Gastrocnemius medialis (tissue), 4 donors: Measurements from ENCODE around the gene AKAP12. TPM values are rescaled to one million over a fixed set of nuclear protein-coding genes. Genes with fewer than 3 reads are reported as not detected.
"Not testable (repeated sequence)": the region's sequence is repeated elsewhere in the genome, so short reads cannot be mapped to it uniquely, and the experiment has no call there.

Experiments used
- ATAC-seq, 2 donors: fragments of 150-250 bp; one replicate each; pipeline ENCODE4 v1.9.1; 2016
- DNase-seq, 2 donors: peaks; one replicate each; pipeline ENCODE4 v3.0.0-alpha.2; 2019
- H3K27ac ChIP-seq, 4 donors: fragments of 200-600 bp; sonication (generic); 1 replicate in 1 of 4; 2 replicates in 3 of 4; pipeline ENCODE4 v1.5.1; 2016 to 2018; ENCODE audit warnings: mild to moderate bottlenecking in 2 of 4, moderate library complexity in 1 of 4
- H3K27me3 ChIP-seq, 3 donors: fragments of 200-600 bp; sonication (generic) in 2 of 3; 1 replicate in 1 of 3; 2 replicates in 2 of 3; pipeline versions ENCODE4 v1.5.1 to v1.6.0; 2016 to 2019; ENCODE audit warnings: mild to moderate bottlenecking in 1 of 3, moderate library complexity in 1 of 3
- H3K36me3 ChIP-seq, 2 donors: fragments of 200-600 bp; sonication (generic) in 1 of 2; one replicate each; pipeline ENCODE4 v1.5.1; 2017 to 2018
- H3K4me1 ChIP-seq, 2 donors: fragments of 200-600 bp; sonication (generic) in 1 of 2; one replicate each; pipeline ENCODE4 v1.5.1; 2016 to 2017; ENCODE audit warnings: mild to moderate bottlenecking in 2 of 2
- H3K4me3 ChIP-seq, 4 donors: fragments of 200-600 bp; sonication (generic) in 3 of 4; 1 replicate in 1 of 4; 2 replicates in 3 of 4; pipeline ENCODE4 v1.5.1; 2016 to 2019; ENCODE audit warnings: mild to moderate bottlenecking in 2 of 4
- H3K9me3 ChIP-seq, 3 donors: fragments of 200-600 bp; sonication (generic) in 2 of 3; 1 replicate in 1 of 3; 2 replicates in 2 of 3; pipeline ENCODE4 v1.5.1; 2016 to 2019
- POLR2A ChIP-seq, 2 donors: fragments of 450-650 bp; IDR thresholded peaks; one replicate each; pipeline ENCODE4 v1.6.1; 2017; ENCODE audit warnings: antibody characterized with exemption in 2 of 2, mild to moderate bottlenecking in 2 of 2, moderate library complexity in 2 of 2
- in situ Hi-C, 4 donors: fragments of 200-750 bp; cut with MboI; loops; one replicate each; pipeline versions ENCODE4 v1.15.0 to v1.8.0; 2017; ENCODE audit warnings: low sequenced_read_pairs in 4 of 4
- intact Hi-C: fragments of 100-400 bp; cut with DNase I; formaldehyde crosslinking; loops from one replicate; pipeline ENCODE4 v1.15.1; 2023; ENCODE audit warnings: low total_unique reads
- total RNA-seq, 4 donors: library from RNA; depleted of rRNA; stranded (reverse); fragments of >200 nt; gene quantifications; one replicate each; pipeline versions ENCODE4 v1.1.0 to v1.2.3, GENCODE V29; 2016
- TF ChIP-seq, protein P1 (sequence below), 5 experiments: fragments of 450-650 bp in 3 of 5; fragments of 200-600 bp in 2 of 5; sonication (generic) in 2 of 5; IDR thresholded peaks in 4 of 5; conservative IDR thresholded peaks in 1 of 5; 1 replicate in 4 of 5; 2 replicates in 1 of 5; pipeline ENCODE4 v1.5.1; 2016 to 2019; ENCODE audit warnings: antibody characterized with exemption in 5 of 5, mild to moderate bottlenecking in 3 of 5, moderate library complexity in 3 of 5

The AKAP12 gene
- total RNA-seq, 4 donors from 2014 or later: 6.4 to 17.3 (median 9.8) TPM

DNA sequence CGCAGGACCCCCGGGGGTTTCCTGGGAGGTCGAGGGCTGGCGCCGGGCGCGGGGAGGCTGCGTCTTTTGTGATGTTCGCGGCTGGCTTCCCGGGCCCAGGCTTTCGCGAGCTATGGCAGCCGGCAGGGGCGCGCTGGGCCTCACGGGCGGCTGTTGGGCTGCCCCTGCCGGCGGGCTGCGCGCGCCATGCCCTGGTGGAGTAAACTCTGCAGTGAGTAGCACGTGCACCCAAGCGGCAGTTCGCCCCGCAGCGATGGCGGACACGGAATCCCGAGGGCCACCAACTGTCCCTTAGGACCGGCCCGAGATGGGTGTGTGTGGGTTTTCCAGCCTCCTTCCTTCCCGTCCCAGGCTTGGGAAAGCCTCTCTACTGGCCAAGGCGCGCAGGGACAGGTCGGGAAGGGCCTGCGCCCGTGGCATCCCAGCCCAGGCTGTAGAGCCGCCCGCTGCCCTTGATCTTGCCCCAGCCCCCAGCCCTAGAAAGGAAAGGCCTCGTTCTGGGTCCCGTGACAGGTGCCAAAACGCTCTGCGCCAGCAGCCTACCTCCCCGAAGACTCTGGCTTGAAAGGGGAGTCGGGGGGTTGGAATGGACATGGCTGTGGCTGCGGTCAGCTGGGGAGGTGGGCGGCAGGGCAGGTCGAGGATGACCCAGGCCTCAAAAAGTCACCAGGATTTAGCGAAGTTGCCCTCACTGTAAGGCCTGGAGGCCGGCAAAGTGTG lies 101.9 kb downstream of the AKAP12 start:
- TF ChIP-seq POLR2A (IDR thresholded peaks at IDR 0.05): no peak
- TF ChIP-seq, protein P1, sequence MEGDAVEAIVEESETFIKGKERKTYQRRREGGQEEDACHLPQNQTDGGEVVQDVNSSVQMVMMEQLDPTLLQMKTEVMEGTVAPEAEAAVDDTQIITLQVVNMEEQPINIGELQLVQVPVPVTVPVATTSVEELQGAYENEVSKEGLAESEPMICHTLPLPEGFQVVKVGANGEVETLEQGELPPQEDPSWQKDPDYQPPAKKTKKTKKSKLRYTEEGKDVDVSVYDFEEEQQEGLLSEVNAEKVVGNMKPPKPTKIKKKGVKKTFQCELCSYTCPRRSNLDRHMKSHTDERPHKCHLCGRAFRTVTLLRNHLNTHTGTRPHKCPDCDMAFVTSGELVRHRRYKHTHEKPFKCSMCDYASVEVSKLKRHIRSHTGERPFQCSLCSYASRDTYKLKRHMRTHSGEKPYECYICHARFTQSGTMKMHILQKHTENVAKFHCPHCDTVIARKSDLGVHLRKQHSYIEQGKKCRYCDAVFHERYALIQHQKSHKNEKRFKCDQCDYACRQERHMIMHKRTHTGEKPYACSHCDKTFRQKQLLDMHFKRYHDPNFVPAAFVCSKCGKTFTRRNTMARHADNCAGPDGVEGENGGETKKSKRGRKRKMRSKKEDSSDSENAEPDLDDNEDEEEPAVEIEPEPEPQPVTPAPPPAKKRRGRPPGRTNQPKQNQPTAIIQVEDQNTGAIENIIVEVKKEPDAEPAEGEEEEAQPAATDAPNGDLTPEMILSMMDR (IDR thresholded peaks at IDR 0.05 in 4 of 5, conservative IDR thresholded peaks at IDR 0.05 in 1 of 5): no peak
- Histone ChIP-seq H3K27ac (no peak overlapping the region), H3K4me3 (no peak overlapping the region), H3K36me3 (no peaks in the 10 kb centered on the region), H3K27me3 (no peaks in the 10 kb centered on the region), H3K4me1 (no peaks in the 10 kb centered on the region), H3K9me3 (no peaks in the 10 kb centered on the region)
- in situ Hi-C loops (no loop called here), intact Hi-C loops (no loop called here)
- no peak for DNase-seq
- ATAC-seq: no peak

DNA sequence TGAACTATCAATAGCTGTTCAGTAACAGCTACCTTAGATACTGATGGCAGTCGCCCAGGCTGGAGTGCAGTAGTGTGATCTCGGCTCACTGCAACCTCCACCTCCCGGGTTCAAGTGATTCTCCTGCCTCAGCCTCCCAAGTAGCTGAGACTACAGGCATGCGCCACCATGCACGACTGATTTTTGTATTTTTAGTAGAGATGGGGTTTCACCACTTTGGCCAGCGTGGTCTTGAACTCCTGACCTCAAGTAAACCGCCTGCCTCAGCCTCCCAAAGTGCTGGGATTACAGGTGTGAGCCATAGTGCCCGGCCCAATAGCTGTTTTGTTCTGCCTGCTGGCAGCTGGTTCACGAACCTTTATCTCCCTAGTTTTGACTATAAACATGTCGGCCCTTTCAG lies 103.0 kb downstream of the AKAP12 start:
- H3K4me1 ChIP-seq, H3K27me3 ChIP-seq, H3K27ac ChIP-seq, intact Hi-C loops, DNase-seq, in situ Hi-C loops, H3K9me3 ChIP-seq, H3K4me3 ChIP-seq, ATAC-seq, H3K36me3 ChIP-seq: not testable (repeated sequence)

DNA sequence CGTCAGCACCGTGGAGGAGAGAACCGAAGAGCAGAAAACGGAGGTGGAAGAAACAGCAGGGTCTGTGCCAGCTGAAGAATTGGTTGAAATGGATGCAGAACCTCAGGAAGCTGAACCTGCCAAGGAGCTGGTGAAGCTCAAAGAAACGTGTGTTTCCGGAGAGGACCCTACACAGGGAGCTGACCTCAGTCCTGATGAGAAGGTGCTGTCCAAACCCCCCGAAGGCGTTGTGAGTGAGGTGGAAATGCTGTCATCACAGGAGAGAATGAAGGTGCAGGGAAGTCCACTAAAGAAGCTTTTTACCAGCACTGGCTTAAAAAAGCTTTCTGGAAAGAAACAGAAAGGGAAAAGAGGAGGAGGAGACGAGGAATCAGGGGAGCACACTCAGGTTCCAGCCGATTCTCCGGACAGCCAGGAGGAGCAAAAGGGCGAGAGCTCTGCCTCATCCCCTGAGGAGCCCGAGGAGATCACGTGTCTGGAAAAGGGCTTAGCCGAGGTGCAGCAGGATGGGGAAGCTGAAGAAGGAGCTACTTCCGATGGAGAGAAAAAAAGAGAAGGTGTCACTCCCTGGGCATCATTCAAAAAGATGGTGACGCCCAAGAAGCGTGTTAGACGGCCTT lies 110.0 kb downstream of the AKAP12 start:
- Histone ChIP-seq H3K36me3 (no peaks in the 10 kb centered on the region), H3K27me3 (no peaks in the 10 kb centered on the region), H3K4me3 (no peak overlapping the region), H3K9me3 (no peaks in the 10 kb centered on the region), H3K27ac (no peak overlapping the region), H3K4me1 (no peaks in the 10 kb centered on the region)
- TF ChIP-seq, protein P1 (IDR thresholded peaks at IDR 0.05 in 4 of 5, conservative IDR thresholded peaks at IDR 0.05 in 1 of 5): no peak
- no peak for TF ChIP-seq POLR2A (IDR thresholded peaks at IDR 0.05)
- in situ Hi-C loops: no loop called here
- DNase-seq (no peak), ATAC-seq (no peak)
- intact Hi-C loops: no loop called here

DNA sequence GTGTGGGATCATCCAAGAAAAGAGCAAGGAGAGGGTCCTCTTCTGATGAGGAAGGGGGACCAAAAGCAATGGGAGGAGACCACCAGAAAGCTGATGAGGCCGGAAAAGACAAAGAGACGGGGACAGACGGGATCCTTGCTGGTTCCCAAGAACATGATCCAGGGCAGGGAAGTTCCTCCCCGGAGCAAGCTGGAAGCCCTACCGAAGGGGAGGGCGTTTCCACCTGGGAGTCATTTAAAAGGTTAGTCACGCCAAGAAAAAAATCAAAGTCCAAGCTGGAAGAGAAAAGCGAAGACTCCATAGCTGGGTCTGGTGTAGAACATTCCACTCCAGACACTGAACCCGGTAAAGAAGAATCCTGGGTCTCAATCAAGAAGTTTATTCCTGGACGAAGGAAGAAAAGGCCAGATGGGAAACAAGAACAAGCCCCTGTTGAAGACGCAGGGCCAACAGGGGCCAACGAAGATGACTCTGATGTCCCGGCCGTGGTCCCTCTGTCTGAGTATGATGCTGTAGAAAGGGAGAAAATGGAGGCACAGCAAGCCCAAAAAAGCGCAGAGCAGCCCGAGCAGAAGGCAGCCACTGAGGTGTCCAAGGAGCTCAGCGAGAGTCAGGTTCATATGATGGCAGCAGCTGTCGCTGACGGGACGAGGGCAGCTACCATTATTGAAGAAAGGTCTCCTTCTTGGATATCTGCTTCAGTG lies 110.8 kb downstream of the AKAP12 start:
- Histone ChIP-seq H3K27me3 (no peaks in the 10 kb centered on the region), H3K4me1 (no peaks in the 10 kb centered on the region), H3K9me3 (no peaks in the 10 kb centered on the region), H3K4me3 (no peak overlapping the region), H3K36me3 (no peaks in the 10 kb centered on the region), H3K27ac (no peak overlapping the region)
- intact Hi-C loops (no loop called here), in situ Hi-C loops (no loop called here)
- DNase-seq: no peak
- no peak for ATAC-seq
- TF ChIP-seq POLR2A (IDR thresholded peaks at IDR 0.05): no peak
- TF ChIP-seq, protein P1 (IDR thresholded peaks at IDR 0.05 in 4 of 5, conservative IDR thresholded peaks at IDR 0.05 in 1 of 5): no peak

DNA sequence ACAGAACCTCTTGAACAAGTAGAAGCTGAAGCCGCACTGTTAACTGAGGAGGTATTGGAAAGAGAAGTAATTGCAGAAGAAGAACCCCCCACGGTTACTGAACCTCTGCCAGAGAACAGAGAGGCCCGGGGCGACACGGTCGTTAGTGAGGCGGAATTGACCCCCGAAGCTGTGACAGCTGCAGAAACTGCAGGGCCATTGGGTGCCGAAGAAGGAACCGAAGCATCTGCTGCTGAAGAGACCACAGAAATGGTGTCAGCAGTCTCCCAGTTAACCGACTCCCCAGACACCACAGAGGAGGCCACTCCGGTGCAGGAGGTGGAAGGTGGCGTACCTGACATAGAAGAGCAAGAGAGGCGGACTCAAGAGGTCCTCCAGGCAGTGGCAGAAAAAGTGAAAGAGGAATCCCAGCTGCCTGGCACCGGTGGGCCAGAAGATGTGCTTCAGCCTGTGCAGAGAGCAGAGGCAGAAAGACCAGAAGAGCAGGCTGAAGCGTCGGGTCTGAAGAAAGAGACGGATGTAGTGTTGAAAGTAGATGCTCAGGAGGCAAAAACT lies 111.5 kb downstream of the AKAP12 start:
- in situ Hi-C loops (no loop called here), intact Hi-C loops (no loop called here)
- no peaks in the 10 kb centered on the region for H3K27me3 ChIP-seq
- no peaks in the 10 kb centered on the region for H3K4me1 ChIP-seq
- no peaks in the 10 kb centered on the region for H3K9me3 ChIP-seq
- H3K4me3 ChIP-seq: no peak overlapping the region
- TF ChIP-seq, protein P1 (IDR thresholded peaks at IDR 0.05 in 4 of 5, conservative IDR thresholded peaks at IDR 0.05 in 1 of 5): no peak
- TF ChIP-seq POLR2A (IDR thresholded peaks at IDR 0.05): no peak
- DNase-seq (no peak), ATAC-seq (no peak)
- no peak overlapping the region for H3K27ac ChIP-seq
- no peaks in the 10 kb centered on the region for H3K36me3 ChIP-seq
